A673 (cell line): Measurements from ENCODE around the gene RNF141. TPM values are rescaled to one million over a fixed set of nuclear protein-coding genes. Genes with fewer than 3 reads are reported as not detected.

Source experiments
- BruUV-seq: library from RNA; stranded (reverse); fragments of 400-500 nt; replicated peaks from 2 replicates; lab custom pipeline; 2021; lab: Mats Ljungman, UMichigan
- CTCF ChIA-PET: fragments of 300-600 bp; sonication (Branson Sonifier 250); formaldehyde crosslinking; loops from one replicate; lab custom pipeline; 2022; ENCODE audit warnings: antibody characterized with exemption; lab: Charles Lee
- POLR2A ChIA-PET: fragments of 300-600 bp; sonication (Branson Sonifier 250); formaldehyde crosslinking; loops from one replicate; lab custom pipeline; 2022; ENCODE audit warnings: antibody characterized with exemption; ENCODE audit not compliant: low non-redundant PET; lab: Charles Lee
- DNase-seq: peaks from one replicate; pipeline ENCODE4 v3.0.0-alpha.2; 2015; ENCODE audit warnings: low spot score
- H3K27ac ChIP-seq: fragments of 200-600 bp; sonication (generic); 2 replicates; pipeline ENCODE4 v1.5.1; 2016; ENCODE audit warnings: mixed run types, low read depth, mild to moderate bottlenecking, mixed read lengths, antibody characterized with exemption, low read length; ENCODE audit not compliant: poor library complexity, severe bottlenecking
- H3K27me3 ChIP-seq: fragments of 200-600 bp; sonication (generic); replicated peaks from 2 replicates; pipeline ENCODE4 v1.6.1; 2017; ENCODE audit warnings: mixed run types, low read depth, mild to moderate bottlenecking, mixed read lengths, antibody characterized with exemption, low read length; ENCODE audit not compliant: insufficient read depth, poor library complexity
- H3K36me3 ChIP-seq: fragments of 200-600 bp; sonication (generic); 2 replicates; pipeline ENCODE4 v1.6.1; 2016; ENCODE audit warnings: mixed run types, mild to moderate bottlenecking, mixed read lengths, antibody characterized with exemption, low read length; ENCODE audit not compliant: insufficient read depth, poor library complexity, severe bottlenecking
- H3K4me1 ChIP-seq: fragments of 200-600 bp; sonication (generic); 2 replicates; pipeline ENCODE4 v1.6.1; 2017; ENCODE audit warnings: mixed run types, mild to moderate bottlenecking, mixed read lengths, antibody characterized with exemption, low read length; ENCODE audit not compliant: insufficient read depth, poor library complexity, severe bottlenecking
- H3K4me3 ChIP-seq: fragments of 200-600 bp; sonication (generic); 2 replicates; pipeline ENCODE4 v1.5.1; 2016; ENCODE audit warnings: low read depth, mixed run types, mild to moderate bottlenecking, mixed read lengths, low read length; ENCODE audit not compliant: poor library complexity, severe bottlenecking
- H3K9me3 ChIP-seq: fragments of 200-600 bp; sonication (generic); 2 replicates; pipeline ENCODE4 v1.6.1; 2016; ENCODE audit warnings: mixed run types, low read depth, mild to moderate bottlenecking, mixed read lengths, antibody characterized with exemption, low read length; ENCODE audit not compliant: poor library complexity, severe bottlenecking
- CTCF ChIP-seq: fragments of 300-800, 200-600 bp; sonication (generic); conservative IDR thresholded peaks from 2 replicates; pipeline ENCODE4 v1.5.1; 2017; ENCODE audit warnings: low read depth, mild to moderate bottlenecking, antibody characterized with exemption, low read length, moderate library complexity, mixed read lengths
- EZH2 ChIP-seq: fragments of 200-600 bp; sonication (generic); IDR thresholded peaks from 2 replicates; pipeline ENCODE4 v1.6.1; 2017; ENCODE audit warnings: borderline replicate concordance, low read depth, mild to moderate bottlenecking, mixed read lengths, antibody characterized with exemption, low read length; ENCODE audit not compliant: poor library complexity, severe bottlenecking
- intact Hi-C: fragments of 100-400 bp; cut with micrococcal nuclease; formaldehyde crosslinking; loops from one replicate; pipeline ENCODE4 v1.10.0; 2022; ENCODE audit not compliant: unreplicated experiment
- total RNA-seq: library from RNA; stranded (reverse); gene quantifications from 2 replicates; pipeline ENCODE4 v1.2.3, GENCODE V29; 2021

Gene RNF141
- total RNA-seq, 1 experiment from 2014 or later = 36.4 TPM

GRCh38 chr11:10487002-10487647, 53.9 kb downstream of the RNF141 start:
- no peak for DNase-seq
- ChIA-PET POLR2A (no interaction called here), CTCF (no interaction called here)
- Histone ChIP-seq H3K27me3 (no peaks in the 10 kb centered on the region), H3K4me1 (no peaks in the 10 kb centered on the region), H3K27ac (no peak overlapping the region), H3K36me3 (no peaks in the 10 kb centered on the region), H3K9me3 (no peaks in the 10 kb centered on the region), H3K4me3 (no peak overlapping the region)
- no TSS peak for BruUV-seq
- TF ChIP-seq CTCF (no peak), EZH2 (no peak)
- intact Hi-C loops = no loop called here

GRCh38 chr11:10486161-10486840, 54.7 kb downstream of the RNF141 start:
- CTCF ChIA-PET = no interaction called here
- intact Hi-C loops = no loop called here
- H3K9me3 ChIP-seq = no peaks in the 10 kb centered on the region

GRCh38 chr11:10485646-10486045, 55.3 kb downstream of the RNF141 start:
- BruUV-seq = no TSS peak
- intact Hi-C loops = no loop called here
- POLR2A ChIA-PET = no interaction called here
- no peaks in the 10 kb centered on the region for H3K9me3 ChIP-seq
- no peaks in the 10 kb centered on the region for H3K4me1 ChIP-seq
- DNase-seq = no peak
- no peaks in the 10 kb centered on the region for H3K27me3 ChIP-seq
- no peak overlapping the region for H3K4me3 ChIP-seq
- TF ChIP-seq EZH2 (no peak), CTCF (no peak)
- no peak overlapping the region for H3K27ac ChIP-seq
- CTCF ChIA-PET = no interaction called here
- no peaks in the 10 kb centered on the region for H3K36me3 ChIP-seq

More at GRCh38 chr11:10486161-10486840, 54.7 kb downstream of the RNF141 start:
- Histone ChIP-seq H3K4me1 (no peaks in the 10 kb centered on the region), H3K4me3 (no peak overlapping the region), H3K27me3 (no peaks in the 10 kb centered on the region), H3K27ac (no peak overlapping the region), H3K36me3 (no peaks in the 10 kb centered on the region)
- POLR2A ChIA-PET = no interaction called here
- no peak for TF ChIP-seq EZH2
- no peak for TF ChIP-seq CTCF
- BruUV-seq = no TSS peak
- no peak for DNase-seq
